T-helper 22 cell (primary cell): Measurements from ENCODE around the gene PARN.
"Not testable (repeated sequence)": the region's sequence is repeated elsewhere in the genome, so short reads cannot be mapped to it uniquely, and the experiment has no call there.

Experiments
- DNase-seq: peaks from one replicate; pipeline ENCODE4 v3.0.0-alpha.2; 2020; ENCODE audit warnings: low read depth

The PARN gene

DNA sequence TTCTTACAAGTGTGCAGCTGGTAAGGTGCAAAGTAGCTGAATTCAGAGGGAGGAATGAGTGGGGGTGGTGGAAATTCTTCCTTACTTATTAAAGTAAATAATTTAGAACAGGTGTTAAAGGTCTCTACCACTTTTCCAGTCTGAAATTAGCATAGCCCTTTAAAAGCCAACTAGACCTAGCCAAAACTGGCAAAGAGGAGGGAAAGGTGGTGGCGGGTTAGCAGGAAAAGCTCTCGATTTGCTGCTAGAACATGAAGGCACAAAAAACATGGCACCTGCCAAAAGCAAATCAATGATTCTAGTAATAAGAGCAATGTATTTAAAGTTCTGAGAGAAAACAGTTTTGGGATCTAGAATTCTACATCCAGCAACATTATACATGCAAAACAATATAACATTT, 157.7 kb downstream of the PARN start:
- no peak for DNase-seq

DNA sequence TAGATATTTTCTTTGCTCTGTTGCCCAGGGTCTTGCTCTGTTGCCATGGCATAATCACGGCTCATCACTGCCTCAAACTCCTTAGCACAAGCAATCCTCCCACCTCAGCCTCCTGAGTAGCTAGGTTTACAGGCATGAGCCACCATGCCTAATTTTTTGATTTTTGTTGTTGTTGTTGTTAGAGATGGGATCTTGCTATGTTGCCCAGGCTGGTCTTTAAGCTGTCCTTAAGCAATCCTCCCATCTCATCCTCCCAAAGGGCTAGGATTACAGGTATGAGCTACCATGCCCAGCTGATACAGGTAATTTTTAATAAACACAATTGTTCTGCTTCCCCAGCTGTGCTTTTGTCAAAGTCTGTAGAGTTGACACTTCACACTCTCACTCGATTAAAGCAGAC, 159.3 kb downstream of the PARN start:
- no peak for DNase-seq

DNA sequence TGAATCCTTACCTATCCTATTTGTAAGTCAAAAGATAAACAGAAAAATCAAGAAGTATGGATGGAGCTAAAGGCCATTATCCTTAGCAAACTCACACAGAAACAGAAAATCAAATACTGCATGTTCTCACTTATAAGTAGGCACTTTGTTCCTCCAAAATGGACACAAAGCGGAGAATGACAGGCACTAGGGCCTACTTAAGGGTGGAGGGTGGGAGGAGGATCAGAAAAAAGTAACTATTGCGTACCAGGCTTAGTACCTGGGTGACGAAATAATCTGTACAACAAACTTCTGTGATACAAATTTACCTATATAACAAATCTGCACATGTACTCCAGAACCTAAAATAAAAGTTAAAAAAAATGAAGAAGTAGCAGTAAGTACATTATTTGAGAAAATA, 164.3 kb downstream of the PARN start:
- DNase-seq, result no peak

DNA sequence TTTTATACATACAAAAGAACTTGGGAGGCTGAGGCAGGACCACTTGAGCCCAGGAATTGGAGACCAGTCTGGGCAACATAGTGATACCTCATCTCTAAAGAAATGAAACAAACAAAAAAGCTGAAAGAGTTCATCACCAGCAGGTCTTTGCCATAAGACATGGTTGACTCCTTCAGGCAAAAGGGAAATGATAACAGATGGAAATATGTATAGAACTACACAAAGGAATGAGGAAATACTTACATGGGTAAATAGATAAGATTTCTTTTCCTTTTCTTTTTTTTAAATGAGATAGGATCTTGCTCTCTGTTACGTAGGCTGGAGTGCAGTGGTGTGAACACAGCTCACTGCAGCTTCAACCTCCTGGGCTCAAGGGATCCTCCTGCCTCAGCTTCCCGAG, 165.3 kb downstream of the PARN start:
- DNase-seq, result no peak

DNA sequence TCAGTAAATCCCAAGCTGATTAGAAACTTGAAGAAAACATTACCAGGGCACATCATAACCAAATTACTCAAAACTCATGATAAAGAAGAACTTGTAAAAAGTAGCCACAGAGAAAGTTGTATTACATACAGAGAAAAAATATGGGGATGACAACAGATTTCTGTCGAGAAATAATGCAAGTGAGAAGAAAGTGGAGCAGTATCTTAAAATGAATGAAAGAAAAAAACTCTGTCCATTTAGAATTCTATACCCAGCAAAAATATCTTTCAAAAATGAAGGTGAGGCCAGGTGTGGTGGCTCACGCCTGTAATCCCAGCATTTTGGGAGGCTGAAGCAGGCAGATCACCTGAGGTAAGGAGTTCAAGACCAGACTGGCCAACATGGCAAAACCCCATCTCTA, 165.9 kb downstream of the PARN start:
- no peak for DNase-seq

DNA sequence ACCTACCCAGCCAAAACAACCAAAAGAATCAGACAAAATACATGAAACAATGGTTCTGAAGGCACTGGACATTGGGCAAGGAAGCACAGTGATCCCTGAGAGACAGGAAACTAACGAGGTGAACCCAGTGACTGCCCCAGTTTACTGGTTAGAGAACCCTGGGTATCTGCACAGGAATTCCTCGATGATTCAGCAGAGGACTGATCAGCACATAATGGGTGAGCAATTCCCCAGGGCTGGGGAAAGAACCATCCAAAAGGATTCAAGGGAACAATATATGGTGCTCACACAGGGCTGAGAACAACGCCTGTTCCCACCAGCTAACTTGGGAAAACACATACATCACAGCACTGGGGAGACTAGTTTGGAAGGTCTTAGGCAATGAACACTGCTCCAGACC, 167.2 kb downstream of the PARN start:
- no peak for DNase-seq

DNA sequence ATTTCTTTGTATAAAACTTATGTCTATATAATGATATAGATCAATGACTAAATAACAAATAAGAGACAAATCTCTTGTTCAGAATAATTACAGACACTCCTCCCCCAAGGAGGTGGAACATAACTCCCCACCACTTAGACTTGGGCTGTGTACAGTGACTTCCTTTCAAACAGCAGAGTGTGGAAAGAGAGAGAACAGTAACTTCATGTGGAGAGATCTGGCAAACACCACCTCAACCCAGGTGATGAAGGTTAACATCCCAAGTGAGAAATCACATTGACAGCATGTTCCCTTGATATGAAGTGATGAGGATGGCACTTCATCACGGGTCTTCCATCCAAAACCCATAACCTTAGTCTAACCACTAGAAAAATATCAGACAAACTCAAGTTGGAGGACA, 169.3 kb downstream of the PARN start:
- DNase-seq, result no peak

DNA sequence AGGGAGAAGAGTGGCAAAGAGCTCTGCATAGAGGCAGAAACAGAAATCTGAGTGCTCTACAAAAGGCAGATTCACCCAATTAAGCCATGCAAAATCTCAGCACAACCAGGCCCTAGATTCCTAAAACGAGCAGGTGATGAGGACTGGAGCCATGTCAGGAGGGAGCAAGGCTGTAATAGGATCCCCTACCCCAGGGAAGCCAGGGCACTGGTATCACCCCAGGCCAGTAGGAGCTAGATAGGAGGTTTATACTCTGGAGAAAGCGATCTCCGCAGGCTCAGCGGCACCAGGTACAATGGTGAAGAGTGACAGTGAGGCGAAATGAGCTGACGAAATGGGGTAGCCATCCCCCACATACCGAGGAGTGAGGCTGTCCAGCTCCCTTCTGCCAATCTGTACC, 171.5 kb downstream of the PARN start:
- DNase-seq, result no peak

DNA sequence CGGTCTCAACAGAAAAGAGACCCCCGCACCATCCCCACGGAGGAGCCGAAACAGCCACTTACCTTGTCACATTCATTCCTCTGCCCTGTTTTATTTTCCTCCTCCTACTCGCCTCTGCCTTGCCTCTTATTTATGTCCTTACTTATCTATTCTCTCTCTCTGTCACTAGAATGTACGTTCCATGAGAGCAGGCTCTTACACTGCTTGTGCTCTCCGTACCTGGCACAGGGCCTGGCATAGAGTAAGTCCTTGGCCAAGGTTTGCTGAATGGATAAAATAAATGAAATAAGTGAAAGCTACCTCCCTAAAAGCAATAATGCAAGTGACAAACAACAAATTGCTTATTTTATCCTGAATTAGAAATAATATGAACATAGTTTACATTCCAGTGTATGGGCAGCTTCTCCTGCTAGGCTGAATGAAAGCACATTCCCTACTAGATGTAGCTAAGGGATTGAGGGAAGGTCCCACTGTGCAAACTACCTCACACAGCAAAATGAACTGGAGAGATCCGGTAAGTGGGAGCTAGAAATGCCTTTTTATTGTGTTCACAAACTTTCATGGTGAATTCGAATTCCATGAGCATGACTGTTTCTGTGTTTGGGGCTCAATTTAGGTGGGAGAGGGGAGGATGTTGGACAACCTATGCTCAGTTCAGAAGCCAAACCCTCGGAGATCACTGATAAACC, 173.1 kb downstream of the PARN start:
- no peak for DNase-seq

DNA sequence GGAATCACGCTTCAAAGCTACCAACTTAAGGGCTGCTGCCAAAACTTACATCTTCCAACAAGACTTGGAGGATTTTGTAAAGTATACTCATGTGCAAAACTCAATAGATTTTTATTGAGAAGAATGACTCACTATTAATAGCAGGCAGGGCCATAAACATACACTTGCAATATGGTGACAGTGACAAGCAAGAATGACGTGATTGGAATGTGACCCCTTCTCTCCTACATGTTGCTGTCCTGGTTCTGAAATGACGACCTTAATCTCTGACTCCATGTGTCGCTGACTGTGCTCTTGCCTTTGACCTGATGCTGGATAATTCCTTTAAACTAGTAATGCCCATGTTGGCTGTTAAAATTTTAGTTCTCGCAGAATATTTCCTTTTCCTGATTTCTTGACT, 174.5 kb downstream of the PARN start:
- no peak for DNase-seq

DNA sequence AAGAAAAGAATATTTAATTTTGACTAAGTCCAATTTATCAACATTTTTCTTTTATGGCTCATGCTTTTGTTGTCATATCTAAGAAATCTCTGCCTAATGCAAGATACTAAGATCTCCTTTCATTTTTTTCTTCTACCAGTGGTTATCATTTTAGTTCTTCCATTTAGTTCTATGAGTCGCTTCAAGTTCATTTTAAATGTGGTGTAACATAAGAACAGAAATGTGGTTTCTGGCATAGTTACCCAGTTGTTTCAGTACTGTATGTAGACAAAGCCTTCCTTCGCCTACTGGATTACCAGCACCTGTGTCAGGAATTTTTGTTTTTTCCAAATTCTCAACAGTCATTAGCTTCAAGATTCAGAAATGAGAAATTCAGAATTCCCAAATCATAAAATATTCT, 175.7 kb downstream of the PARN start:
- DNase-seq, result no peak

DNA sequence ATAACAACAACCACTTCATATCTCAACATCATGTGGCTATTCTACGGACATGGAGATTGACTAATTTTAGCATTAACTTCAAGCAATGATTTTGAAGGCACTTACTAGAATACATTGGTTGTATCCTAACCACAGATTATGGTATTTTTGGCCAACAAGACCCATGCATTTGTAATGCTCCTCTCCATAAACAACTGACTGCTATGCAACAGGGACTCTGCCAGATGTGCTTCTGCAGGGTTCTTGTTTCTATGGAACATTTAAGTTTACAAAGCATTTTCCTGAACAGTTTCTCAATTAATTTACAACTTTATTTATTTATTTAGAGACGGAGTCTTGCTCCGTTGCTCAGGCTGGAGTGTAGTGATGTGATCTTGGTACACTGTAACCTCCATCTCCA, 178.0 kb downstream of the PARN start:
- DNase-seq, result no peak

DNA sequence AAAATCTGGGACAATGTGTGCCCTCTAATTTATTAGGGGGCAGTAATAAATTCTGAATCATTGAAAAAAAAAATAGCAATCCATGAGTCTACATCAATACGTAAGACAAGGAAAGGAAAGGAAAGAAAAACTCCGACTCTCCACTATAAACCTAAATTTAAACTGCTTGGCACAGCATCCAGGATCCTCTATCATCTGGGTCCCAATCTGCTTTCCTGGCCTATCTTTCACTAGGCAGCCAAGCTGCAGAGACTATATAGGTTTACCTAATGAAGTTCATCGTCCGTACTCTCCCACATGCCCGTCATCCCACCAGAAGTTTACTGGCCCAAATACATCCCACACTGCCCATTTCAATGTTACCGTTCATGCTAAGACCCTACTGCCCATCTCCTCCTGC, 179.2 kb downstream of the PARN start:
- no peak for DNase-seq

DNA sequence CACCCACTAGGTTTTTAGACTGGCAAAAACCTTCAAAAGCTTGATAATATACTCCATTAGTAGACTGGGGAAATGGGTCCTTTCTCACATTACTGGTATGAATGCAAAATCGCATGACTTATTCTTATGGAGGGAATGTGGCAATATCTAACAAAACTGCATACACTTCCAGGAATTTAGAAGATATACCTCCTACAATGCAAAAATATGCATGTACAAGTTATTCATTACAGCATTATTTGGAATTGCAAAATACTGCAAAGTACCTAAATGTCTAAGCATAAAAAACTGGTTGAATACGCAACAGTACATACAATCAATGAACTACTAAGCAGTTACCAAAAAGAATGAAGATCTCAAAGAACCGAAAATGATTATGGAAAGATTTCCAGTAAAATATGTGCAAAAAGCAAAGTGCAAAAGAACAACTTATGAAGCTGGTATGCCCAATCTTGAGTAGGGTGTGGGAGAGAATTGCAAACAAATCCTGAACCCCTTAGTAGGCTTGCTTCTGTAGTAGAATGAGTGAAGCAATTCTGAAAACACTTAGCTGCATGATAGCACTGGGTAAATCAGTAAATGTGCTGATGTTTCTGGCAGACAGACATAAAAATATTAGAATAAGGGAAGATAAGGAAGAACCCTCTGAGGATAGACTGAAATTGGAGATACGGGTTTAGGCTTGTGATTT, 180.1 kb downstream of the PARN start:
- no peak for DNase-seq

DNA sequence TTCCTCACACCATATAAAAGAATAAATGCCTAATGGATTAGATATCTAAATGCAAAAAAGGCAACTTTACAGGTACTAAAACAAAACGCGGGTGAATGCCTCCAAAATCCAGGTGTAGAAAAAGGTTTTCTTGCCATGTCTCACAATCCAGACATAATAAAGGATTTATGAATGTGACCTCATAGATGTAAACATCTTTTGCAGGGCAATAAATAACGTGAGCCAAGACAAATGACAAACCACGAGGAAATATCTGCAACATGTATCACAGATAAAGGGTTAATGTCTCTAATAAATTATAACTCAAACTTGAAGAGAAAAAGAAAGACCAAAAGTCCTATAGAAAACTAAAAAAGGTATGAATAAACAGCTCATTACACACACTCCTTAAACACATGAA, 180.7 kb downstream of the PARN start:
- DNase-seq, result no peak

DNA sequence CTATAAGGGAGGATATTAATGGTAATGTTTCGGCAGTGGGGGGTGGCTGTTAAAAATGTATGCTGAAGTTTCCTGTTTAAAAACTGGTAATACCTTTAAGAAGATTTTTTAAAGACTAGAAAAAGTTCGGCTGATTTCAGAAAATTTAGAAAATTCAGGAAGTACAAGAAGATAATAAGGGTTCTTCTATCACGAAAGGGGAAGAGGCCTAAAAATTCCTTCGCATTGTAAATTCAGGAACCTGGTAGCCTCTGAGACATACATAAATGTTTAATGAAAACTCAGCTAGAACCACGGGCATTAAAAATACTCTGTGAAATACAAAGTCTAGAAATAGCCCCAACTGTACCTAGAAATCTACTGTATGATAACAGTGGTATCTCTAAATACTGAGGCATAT, 181.2 kb downstream of the PARN start:
- no peak for DNase-seq

DNA sequence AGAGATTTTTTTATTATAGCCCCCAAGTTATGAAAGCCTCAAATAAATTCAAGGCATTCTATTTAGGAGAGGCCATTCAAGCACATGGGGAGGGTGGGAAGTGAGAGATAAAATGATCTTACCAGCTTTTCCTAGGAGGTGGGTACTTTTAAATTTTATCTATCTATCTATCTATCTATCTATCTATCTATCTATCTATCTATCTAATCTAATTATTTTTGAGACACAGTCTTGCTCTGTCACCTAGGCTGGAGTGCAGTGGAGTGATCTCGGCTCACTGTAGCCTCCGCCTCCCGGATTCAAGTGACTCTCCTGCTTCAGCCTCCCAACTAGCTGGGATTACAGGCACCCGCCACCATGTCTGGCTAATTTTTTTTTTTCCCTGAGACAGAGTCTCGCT, 182.3 kb downstream of the PARN start:
- no peak for DNase-seq

DNA sequence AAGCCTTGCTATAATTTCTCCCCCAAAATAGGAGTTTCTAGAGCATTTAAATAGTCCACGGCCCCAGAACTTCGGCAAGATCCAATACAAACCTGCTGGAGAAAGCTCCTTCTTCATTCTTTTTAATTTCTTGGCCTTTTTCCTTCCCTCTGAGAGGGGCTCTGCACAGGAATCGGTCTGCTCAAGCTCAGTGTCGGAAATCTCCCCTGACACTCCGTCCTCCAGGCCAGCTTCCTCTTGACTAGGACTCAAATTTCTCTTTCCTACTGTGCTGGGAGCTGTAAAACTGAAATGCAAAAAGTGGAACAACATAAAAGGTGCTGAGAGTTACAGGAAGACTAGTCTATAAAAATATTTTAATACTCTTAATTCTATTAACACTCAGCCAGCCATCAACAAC, 183.3 kb downstream of the PARN start:
- no peak for DNase-seq

DNA sequence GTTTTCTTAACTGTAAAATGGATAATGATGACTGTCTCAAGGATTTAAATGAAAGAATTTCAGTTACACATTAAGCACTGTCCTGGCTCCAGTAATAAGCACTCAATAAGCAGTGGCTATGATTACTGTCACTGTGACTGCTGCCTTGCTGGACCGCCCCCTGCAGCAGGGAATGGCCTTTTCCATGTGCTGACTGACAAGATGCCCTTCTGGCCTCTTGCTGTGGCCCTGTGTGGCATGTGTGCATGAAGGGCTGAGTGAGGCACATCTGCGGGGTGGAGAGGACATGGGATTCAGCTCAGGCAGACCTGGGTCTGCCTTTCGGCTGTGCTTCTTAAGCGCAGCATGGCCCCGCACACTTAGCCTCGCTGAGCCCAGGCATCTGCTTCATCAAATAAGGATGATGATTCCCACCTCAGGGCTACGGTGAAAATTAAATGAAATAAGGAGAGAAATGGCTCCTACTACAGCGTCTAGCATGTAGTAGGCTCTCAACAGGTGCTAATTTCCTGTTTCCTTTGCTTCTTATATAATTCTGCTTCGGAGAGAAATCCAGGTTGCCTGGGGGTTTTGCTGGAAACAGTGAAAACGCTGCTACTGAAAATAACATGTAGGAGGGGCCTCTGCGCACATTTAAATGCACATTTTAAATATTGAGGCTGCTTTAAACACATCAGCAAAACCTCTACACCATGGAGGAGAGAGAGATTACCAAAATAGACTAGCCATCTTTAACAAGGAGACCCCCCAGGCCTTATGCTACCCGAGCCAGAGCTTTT, 183.9 kb downstream of the PARN start:
- no peak for DNase-seq

DNA sequence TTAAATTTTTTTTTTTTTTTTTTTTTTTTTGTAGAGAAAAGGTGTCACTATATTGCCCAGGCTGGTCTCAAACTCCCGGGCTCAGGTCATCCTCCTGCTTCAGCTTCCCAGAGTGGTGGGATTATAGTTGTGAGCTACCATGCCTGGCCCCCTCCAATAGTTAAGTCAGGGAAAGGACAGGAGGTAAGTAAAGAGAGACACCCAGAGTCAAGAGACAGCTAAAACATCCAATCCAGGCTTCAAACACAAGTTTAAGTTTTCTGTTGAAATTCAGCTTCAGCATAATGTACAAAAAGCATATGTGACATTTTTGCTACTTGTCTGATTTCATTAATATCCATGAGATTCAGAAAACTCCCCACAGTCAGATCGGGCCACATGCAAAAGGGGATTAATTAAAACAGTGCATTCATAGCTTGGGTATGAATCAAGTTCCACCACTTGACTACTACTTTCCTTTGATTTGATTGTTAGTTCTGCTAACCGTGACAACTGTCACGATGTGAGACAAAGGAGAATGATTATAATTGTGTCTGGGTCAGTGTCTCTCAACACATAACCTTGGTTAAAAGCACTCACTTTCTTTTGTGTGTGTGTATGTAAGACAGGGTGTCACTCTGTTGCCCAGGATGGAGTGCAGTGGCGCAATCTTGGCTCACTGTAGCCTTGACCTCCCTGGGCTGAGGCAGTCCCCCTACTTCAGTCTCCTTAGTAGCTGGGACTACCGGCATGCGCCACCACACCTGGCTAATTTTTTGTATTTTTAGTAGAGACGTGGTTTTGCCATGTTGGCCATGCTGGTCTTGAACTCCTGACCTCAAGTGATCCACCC, 184.9 kb downstream of the PARN start:
- DNase-seq, result no peak

DNA sequence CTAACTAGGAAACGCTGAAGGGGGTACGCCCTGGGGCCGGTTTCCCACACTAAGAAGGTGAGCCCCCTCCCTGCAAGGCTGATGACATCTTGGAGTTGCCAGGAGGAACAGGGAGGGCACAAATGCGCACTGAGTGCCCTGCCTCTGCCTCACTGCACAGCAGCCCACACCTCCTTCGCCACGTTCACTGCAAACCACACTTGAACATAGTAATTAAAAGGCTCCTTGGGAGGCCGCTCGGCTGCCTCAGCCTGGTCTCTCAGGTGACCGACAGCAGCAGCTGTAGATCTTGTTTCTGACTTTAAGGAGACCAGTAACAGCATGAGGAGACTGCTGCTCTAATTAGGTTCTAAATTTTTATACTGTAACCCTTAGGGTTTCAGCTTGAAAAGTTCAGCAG, 188.5 kb downstream of the PARN start:
- not testable (repeated sequence) for DNase-seq

DNA sequence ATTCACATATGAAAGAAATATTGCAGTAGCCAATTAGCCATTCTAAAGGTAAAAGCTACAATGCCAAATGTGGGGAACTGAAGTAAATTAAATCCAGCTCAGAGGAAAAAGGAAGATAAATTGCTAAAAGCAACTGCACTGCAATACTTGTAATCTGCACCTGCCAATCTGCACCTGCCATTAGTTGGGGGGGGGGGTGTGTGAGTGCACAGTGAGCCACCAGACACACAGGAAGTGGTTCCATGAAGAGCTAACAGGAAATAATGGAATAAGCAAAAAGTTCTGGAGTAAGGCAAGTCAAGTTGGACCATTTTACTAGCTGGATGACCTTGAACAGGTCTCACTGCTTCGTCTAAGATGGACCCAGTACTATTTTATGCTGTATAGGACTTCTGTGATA, 191.8 kb downstream of the PARN start:
- DNase-seq, result no peak

DNA sequence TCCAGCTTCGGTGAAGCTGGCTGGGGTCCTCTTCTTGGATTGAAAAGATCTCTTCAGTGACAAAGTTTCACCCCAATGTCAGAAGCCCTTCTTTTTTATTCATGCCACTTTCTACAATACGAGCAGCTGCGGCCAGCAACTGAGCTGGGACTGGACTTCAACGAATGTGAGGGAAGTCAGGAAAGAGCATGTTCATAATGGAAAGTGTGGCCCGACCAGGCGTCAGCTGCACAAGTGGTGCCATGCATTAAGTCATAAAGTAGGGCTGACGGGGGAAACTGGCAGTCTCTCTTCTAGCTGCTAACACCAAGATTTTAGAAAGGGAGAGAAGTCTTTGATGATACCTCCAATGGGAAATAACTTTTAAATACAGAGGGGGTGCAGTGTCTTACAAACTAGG, 192.6 kb downstream of the PARN start:
- no peak for DNase-seq
